T-helper 1 cell treated with Interleukin-12 subunit alpha and Interleukin-12 subunit beta and Interleukin-4 antibody, amounts not matched to agents 30 μg/mL and 1 μg/mL, for 36 hours (primary cell): Measurements from ENCODE around the gene ZNF148.

Source experiments
- H3K27ac Mint-ChIP-seq: one replicate; pipeline ENCODE4 v1.8.0; 2021; ENCODE audit warnings: mild to moderate bottlenecking, mixed read lengths
- H3K27me3 Mint-ChIP-seq: one replicate; pipeline ENCODE4 v1.8.0; 2021; ENCODE audit warnings: low read depth, mixed read lengths
- H3K36me3 Mint-ChIP-seq: one replicate; pipeline ENCODE4 v1.8.0; 2021; ENCODE audit warnings: low read depth, mixed read lengths
- H3K4me1 Mint-ChIP-seq: one replicate; pipeline ENCODE4 v1.8.0; 2021; ENCODE audit warnings: low read depth, mixed read lengths
- H3K4me3 Mint-ChIP-seq: one replicate; pipeline ENCODE4 v1.8.0; 2021; ENCODE audit warnings: mild to moderate bottlenecking, moderate library complexity, mixed read lengths
- H3K9me3 Mint-ChIP-seq: one replicate; pipeline ENCODE4 v1.8.0; 2021; ENCODE audit warnings: mixed read lengths

Gene ZNF148

DNA sequence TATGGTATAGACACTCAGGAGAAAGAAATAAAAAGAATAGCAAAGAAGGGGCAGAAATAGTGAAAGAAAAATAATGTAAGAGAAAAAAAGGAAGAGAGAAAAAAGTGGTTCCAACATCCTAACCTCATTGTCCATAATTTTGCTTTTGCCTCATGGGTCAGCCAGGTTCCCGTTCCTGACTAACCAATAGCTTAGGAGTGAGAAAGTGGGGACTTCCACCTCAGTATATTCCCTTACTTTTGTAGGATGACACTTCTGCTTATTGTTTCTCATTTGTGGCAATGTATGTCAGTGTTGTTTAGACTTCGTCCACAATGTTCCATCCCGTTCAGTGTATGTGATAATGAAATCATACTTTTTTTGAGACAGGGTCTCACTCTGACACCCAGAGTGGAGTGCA is 153.3 kb downstream of the ZNF148 start:
- no peaks in the 10 kb centered on the region for H3K36me3 Mint-ChIP-seq
- H3K4me3 Mint-ChIP-seq, result no peak overlapping the region
- no peaks in the 10 kb centered on the region for H3K27me3 Mint-ChIP-seq
- no peaks in the 10 kb centered on the region for H3K9me3 Mint-ChIP-seq
- peaks cover 2% of the 10 kb centered on the region for H3K4me1 Mint-ChIP-seq
- H3K27ac Mint-ChIP-seq, result no peak overlapping the region

DNA sequence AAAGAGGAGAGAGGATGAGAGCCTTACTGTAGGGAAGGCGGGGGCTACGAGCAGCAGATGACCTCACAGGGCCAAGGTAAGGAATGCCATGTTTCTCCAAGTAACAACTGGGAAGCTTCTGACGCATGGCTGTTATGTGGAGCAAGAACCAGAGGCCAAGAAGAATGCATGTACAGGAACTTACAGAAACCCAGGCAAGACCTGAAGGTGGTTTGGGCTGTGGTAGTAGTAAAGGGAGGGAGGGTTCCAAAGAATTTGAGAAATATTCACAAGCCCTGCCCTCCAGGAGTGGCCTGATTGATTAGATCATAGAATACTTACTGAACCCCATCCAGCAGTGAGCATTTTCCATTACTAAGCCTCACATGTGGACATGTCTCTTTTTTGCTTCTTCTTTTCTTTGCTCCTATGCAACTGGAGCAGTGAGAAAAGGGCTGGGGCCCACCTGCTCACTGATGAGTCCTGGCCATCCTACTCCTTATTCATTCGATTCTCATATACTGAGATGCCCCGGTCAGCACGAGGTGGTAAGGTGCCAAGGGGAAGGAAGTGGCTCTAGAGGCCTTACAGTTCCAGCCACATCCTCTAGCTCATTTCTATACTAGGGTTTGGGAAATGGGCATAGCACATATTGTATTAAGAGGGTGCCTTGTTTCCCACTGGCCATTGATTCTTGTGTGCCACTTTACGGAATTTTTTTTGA is 154.2 kb downstream of the ZNF148 start:
- H3K4me3 Mint-ChIP-seq, result no peak overlapping the region
- H3K27ac Mint-ChIP-seq, result no peak overlapping the region
- no peaks in the 10 kb centered on the region for H3K36me3 Mint-ChIP-seq
- no peaks in the 10 kb centered on the region for H3K9me3 Mint-ChIP-seq
- peaks cover 2% of the 10 kb centered on the region for H3K4me1 Mint-ChIP-seq
- no peaks in the 10 kb centered on the region for H3K27me3 Mint-ChIP-seq

- H3K36me3 Mint-ChIP-seq, result no peaks in the 10 kb centered on the region
- peaks cover 2% of the 10 kb centered on the region for H3K4me1 Mint-ChIP-seq
- H3K4me3 Mint-ChIP-seq, result no peak overlapping the region
- no peak overlapping the region for H3K27ac Mint-ChIP-seq
- H3K9me3 Mint-ChIP-seq, result no peaks in the 10 kb centered on the region
- no peaks in the 10 kb centered on the region for H3K27me3 Mint-ChIP-seq
Measured at GRCh38 chr3:125220183-125220582, 154.9 kb downstream of the ZNF148 start.

- Mint-ChIP-seq H3K4me3 (no peak overlapping the region), H3K4me1 (peaks cover 8% of the 10 kb centered on the region)
Measured at GRCh38 chr3:125219261-125219701, 155.8 kb downstream of the ZNF148 start.

GRCh38 chr3:125214738-125215137 is 160.4 kb downstream of the ZNF148 start:
- Mint-ChIP-seq H3K4me3 (no peak overlapping the region), H3K36me3 (peaks cover 4% of the 10 kb centered on the region), H3K27ac (peak overlapping the region; percentile 8), H3K27me3 (peaks cover 47% of the 10 kb centered on the region), H3K4me1 (peaks cover 12% of the 10 kb centered on the region), H3K9me3 (no peaks in the 10 kb centered on the region)

More at GRCh38 chr3:125219261-125219701, 155.8 kb downstream of the ZNF148 start:
- Mint-ChIP-seq H3K27ac (no peak overlapping the region), H3K27me3 (peaks cover 7% of the 10 kb centered on the region), H3K36me3 (no peaks in the 10 kb centered on the region), H3K9me3 (no peaks in the 10 kb centered on the region)

DNA sequence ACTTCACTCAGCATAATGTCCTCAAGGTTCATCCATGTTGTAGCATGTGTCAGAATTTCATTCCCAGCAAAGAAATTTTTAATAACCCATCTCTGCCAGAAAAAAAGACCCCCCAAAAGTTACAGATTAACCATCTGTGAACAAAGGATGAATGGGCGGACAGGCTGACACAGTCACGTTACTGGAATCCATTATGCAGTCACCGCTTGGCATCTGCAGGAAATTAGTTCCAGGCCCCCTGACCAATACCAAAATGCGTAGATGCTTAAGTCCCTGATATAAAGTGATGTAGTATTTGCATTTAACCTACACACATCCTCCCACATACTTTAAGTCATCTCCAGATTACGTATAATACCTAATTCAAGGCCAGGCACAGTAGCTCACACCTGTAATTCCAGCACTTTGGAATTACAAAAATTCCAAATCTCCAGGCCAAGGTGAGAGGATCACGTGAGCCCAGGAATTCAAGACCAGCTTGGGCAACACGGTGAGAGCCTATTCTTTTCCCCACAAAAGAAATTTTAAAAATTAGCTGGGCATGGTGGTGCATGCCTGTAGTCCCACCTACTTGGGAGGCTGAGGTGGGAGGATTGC is 161.1 kb downstream of the ZNF148 start:
- Mint-ChIP-seq H3K27ac (peak overlapping the region; percentile 8), H3K4me3 (no peak overlapping the region), H3K9me3 (no peaks in the 10 kb centered on the region), H3K36me3 (peaks cover 4% of the 10 kb centered on the region), H3K4me1 (peaks cover 12% of the 10 kb centered on the region), H3K27me3 (peaks cover 53% of the 10 kb centered on the region)

DNA sequence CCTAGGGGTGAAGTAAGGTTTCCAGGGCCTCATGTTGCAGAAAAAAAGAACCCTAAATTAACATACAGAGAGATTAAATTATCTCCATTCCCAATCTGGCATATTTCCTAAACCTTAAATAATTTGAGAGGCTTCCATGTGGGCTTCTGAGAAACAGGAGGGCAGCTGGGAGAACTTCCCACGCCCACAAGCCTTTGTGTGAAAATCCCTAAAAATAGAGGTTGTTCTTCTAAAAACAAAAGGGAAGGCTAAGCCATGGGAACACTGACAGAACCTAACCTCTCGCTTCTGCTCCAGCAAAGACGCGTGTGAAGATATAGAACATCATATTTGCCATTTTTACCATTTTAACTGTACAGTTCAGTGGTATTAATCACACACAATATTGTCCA is 161.8 kb downstream of the ZNF148 start:
- Mint-ChIP-seq H3K27ac (no peak overlapping the region), H3K9me3 (no peaks in the 10 kb centered on the region), H3K4me1 (peaks cover 12% of the 10 kb centered on the region), H3K27me3 (peaks cover 53% of the 10 kb centered on the region), H3K4me3 (no peak overlapping the region), H3K36me3 (peaks cover 4% of the 10 kb centered on the region)

DNA sequence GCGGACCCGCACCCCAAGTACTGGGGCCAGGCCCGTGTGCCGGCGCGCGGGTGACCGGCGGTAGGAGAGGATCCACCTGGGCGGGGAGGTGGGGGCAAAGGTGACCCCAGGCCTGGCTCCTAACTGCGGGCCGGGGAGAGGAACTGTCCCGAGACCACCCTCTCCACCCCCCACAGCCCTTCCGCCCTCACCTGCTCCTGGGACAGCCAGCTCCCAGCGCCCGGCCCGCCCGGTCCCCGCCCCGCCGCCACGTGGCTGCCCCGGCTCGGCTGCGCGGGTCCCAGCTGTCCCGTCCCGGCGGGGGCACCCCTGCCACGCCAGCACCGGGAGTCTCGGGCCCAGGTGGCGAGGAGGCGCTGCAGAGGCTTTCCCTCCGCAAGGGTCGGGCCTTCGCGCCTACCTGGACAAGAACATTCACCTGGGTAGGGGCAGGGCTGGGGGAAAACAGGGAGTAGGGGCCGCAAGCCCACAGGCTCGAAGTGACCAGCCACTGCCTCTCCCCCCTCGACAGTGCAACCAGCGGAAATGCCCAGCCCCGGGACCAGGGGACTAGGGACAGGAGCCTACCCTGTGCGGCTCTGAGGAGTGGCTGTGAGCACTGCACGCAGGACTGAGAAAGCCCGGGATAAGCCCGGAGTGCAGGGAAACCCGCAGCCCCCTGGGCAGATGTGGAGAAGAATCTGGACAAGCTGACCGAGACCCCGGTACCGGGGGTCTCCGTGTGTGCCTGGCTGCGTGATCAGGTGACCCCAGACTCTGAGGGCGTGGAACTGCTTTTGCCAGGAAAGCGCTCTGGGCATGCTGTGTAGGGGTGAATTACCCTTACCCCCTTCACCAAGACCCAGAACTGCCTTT is 162.4 kb downstream of the ZNF148 start, which contains the start of gene SLC12A8:
Gene SLC12A8, minus strand, starts transcription at position 240 of the 855 bp plus-strand sequence. CDS start 1,399 bp downstream, outside the sequence.
- H3K36me3 Mint-ChIP-seq, result peaks cover 4% of the 10 kb centered on the region
- H3K9me3 Mint-ChIP-seq, result no peaks in the 10 kb centered on the region
- H3K27me3 Mint-ChIP-seq, result peaks cover 53% of the 10 kb centered on the region
- peak within 1 kb of the TSS; percentile 10 for H3K4me3 Mint-ChIP-seq
- peaks cover 12% of the 10 kb centered on the region for H3K4me1 Mint-ChIP-seq
- no peak within 1 kb of the TSS for H3K27ac Mint-ChIP-seq

GRCh38 chr3:125212091-125212508 is 163.0 kb downstream of the ZNF148 start:
- Mint-ChIP-seq H3K27me3 (peaks cover 56% of the 10 kb centered on the region), H3K9me3 (no peaks in the 10 kb centered on the region), H3K36me3 (peaks cover 4% of the 10 kb centered on the region), H3K27ac (no peak overlapping the region), H3K4me3 (peak overlapping the region; percentile 10), H3K4me1 (peaks cover 12% of the 10 kb centered on the region)

DNA sequence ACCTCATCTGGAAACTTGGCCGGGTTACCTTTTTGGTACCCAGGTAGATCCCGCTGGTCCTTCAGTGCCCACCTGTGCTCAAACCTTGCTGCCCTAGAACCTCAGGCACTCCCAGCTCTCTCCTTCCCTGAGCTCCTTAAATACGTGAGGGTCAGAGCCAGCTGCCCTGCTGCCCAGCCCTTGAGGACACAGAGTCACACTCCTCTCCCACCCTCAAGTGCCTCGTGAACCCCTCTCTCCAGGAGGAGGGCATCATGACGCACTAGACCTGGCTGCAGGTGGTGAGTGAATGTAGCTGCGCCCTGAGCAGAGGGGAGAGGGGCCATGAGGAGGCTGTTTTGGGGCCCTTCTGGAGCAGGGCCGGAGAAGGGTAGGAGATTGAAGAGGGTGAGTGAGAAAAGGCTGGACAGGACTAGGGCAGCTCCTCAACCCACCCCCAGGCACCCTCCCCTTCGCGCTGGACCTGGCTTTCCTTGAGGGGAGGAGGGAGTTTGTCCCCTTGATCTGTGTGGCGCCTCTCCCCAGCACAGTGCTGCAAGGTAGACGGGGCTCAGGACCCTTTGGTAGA is 163.5 kb downstream of the ZNF148 start:
- Mint-ChIP-seq H3K27me3 (peaks cover 60% of the 10 kb centered on the region), H3K36me3 (peaks cover 4% of the 10 kb centered on the region), H3K4me1 (peaks cover 12% of the 10 kb centered on the region), H3K4me3 (peak overlapping the region; percentile 10), H3K27ac (no peak overlapping the region), H3K9me3 (no peaks in the 10 kb centered on the region)

DNA sequence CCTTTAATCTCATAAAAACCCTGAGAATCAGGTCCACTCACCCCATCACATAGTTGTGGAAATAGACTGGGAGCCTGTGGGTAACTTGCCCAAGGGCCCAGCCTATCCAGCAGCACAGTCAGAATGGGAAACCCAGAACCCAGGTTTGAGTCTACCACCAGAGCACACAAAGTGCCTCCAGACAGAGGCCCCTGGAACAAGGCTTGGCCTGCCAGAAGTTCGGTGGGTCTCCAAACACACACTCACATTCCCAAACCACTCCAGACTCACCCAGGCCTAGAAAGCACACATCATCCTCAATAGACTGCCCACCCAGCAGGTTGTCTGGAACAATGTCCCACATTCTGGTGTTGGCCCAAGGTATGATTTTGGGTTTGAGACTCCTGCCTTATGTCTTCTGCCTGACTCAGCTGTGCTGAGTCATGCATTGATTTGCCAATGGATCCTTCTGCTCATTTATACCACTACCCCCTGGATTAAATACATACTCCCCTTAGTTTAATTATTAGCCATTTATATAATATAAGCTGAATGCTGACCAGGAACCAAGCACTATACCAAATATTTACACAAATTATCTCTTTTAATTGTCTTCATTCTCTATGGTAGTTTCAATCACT is 167.1 kb downstream of the ZNF148 start:
- no peak overlapping the region for H3K27ac Mint-ChIP-seq
- no peaks in the 10 kb centered on the region for H3K36me3 Mint-ChIP-seq
- peaks cover 69% of the 10 kb centered on the region for H3K27me3 Mint-ChIP-seq
- H3K9me3 Mint-ChIP-seq, result no peaks in the 10 kb centered on the region
- no peaks in the 10 kb centered on the region for H3K4me1 Mint-ChIP-seq
- no peak overlapping the region for H3K4me3 Mint-ChIP-seq

DNA sequence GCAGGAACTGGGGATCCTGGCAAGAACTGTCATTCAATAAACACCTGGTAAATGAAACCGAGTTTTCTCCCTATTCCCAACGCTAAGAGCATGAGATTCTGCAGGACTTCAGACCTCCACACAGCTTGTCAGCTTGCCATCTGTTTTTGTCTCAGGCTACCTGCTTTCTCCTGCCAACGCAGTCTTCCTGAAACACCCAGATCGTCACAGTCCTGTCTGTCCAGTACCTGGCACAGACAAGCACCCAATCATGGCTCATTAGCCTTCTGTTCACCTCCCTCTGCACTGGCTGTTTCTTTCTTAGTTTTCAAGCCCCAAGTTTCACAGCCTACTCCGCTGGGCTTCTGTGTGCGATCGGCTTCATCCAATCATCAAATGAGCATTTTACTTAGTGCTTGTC is 167.6 kb downstream of the ZNF148 start:
- Mint-ChIP-seq H3K4me1 (no peaks in the 10 kb centered on the region), H3K27me3 (peaks cover 67% of the 10 kb centered on the region), H3K36me3 (no peaks in the 10 kb centered on the region), H3K27ac (no peak overlapping the region), H3K4me3 (no peak overlapping the region), H3K9me3 (no peaks in the 10 kb centered on the region)

- H3K4me3 Mint-ChIP-seq, result no peak overlapping the region
- no peaks in the 10 kb centered on the region for H3K9me3 Mint-ChIP-seq
- no peaks in the 10 kb centered on the region for H3K4me1 Mint-ChIP-seq
- no peaks in the 10 kb centered on the region for H3K36me3 Mint-ChIP-seq
- H3K27me3 Mint-ChIP-seq, result peaks cover 69% of the 10 kb centered on the region
- no peak overlapping the region for H3K27ac Mint-ChIP-seq
Measured at GRCh38 chr3:125206934-125207333, 168.2 kb downstream of the ZNF148 start.

DNA sequence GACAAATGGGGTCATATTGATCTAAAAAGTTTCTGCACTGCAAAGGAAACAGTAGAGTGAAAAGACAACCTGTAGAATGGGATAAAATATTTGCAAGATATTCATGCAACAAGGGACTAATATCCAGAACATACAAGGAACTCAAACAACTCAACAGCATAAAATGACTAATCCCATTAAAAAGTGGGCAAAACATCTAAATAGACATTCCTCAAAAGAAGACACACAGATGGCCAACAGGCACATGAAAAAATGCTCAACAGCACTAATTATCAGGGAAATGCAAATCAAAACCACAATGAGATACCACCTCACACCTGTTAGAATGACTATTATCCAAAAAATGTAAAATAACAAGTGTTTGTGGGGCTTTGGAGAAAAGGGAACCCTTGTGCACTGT is 171.4 kb downstream of the ZNF148 start:
- no peak overlapping the region for H3K27ac Mint-ChIP-seq
- H3K27me3 Mint-ChIP-seq, result peaks cover 45% of the 10 kb centered on the region
- no peaks in the 10 kb centered on the region for H3K9me3 Mint-ChIP-seq
- H3K4me3 Mint-ChIP-seq, result no peak overlapping the region
- peaks cover 1% of the 10 kb centered on the region for H3K4me1 Mint-ChIP-seq
- no peaks in the 10 kb centered on the region for H3K36me3 Mint-ChIP-seq
